ENCODE results near the gene BAK1. TPM values are rescaled to one million over a fixed set of nuclear protein-coding genes. Genes with fewer than 3 reads are reported as not detected.

The BAK1 gene
- 51.4 TPM for total RNA-seq (ENCODE audit: unreplicated experiment)
- long read RNA-seq, transcript BAK1-202 (6 exons, 2,136 nt): major isoform, 83 of 93 reads
- long read RNA-seq, partial matches to known transcripts: 2 of 93 reads
- long read RNA-seq, other reads (novel, unspliced or antisense): 8 of 93 reads

- peak; percentile 82 for DNase-seq (ENCODE audit: low spot score)
- no peaks in the 10 kb centered on the region for H3K27me3 Mint-ChIP-seq (ENCODE audit: unreplicated experiment)
- peaks cover 3% of the 10 kb centered on the region for H3K36me3 Mint-ChIP-seq (ENCODE audit: low read depth, unreplicated experiment)
- TF ChIP-seq CTCF (IDR thresholded peaks at IDR 0.05; ENCODE audit: unreplicated experiment): no peak
- peak within 1 kb of the TSS; percentile 83 for H3K4me3 Mint-ChIP-seq (ENCODE audit: unreplicated experiment)
- no peaks in the 10 kb centered on the region for H3K9me3 Mint-ChIP-seq (ENCODE audit: unreplicated experiment)
- H3K27ac Mint-ChIP-seq (ENCODE audit: unreplicated experiment): no peak within 1 kb of the TSS
- H3K4me1 Mint-ChIP-seq (ENCODE audit: unreplicated experiment): peaks cover 28% of the 10 kb centered on the region
These were observed at the start of gene BAK1 for GRCh38 chr6:33579828-33580714. TSS of gene BAK1 (minus strand) at chr6:33580276. CDS start at chr6:33577604, 2,672 bp downstream.

GRCh38 chr6:33628401-33628964, 48.4 kb upstream of the BAK1 start:
- Mint-ChIP-seq H3K9me3 (ENCODE audit: unreplicated experiment) (no peaks in the 10 kb centered on the region), H3K4me3 (ENCODE audit: unreplicated experiment) (no peak overlapping the region), H3K27ac (ENCODE audit: unreplicated experiment) (no peak overlapping the region), H3K36me3 (ENCODE audit: low read depth, unreplicated experiment) (peaks cover 14% of the 10 kb centered on the region), H3K4me1 (ENCODE audit: unreplicated experiment) (peaks cover 31% of the 10 kb centered on the region), H3K27me3 (ENCODE audit: unreplicated experiment) (peaks cover 15% of the 10 kb centered on the region)
- no peak for TF ChIP-seq CTCF (IDR thresholded peaks at IDR 0.05; ENCODE audit: unreplicated experiment)
- DNase-seq (ENCODE audit: low spot score): no peak

GRCh38 chr6:33627876-33628275, 47.8 kb upstream of the BAK1 start:
- no peak for DNase-seq (ENCODE audit: low spot score)
- H3K36me3 Mint-ChIP-seq (ENCODE audit: low read depth, unreplicated experiment): peaks cover 15% of the 10 kb centered on the region
- no peaks in the 10 kb centered on the region for H3K9me3 Mint-ChIP-seq (ENCODE audit: unreplicated experiment)
- TF ChIP-seq CTCF (IDR thresholded peaks at IDR 0.05; ENCODE audit: unreplicated experiment): no peak
- H3K4me1 Mint-ChIP-seq (ENCODE audit: unreplicated experiment): peaks cover 32% of the 10 kb centered on the region
- no peak overlapping the region for H3K4me3 Mint-ChIP-seq (ENCODE audit: unreplicated experiment)
- H3K27me3 Mint-ChIP-seq (ENCODE audit: unreplicated experiment): peaks cover 16% of the 10 kb centered on the region
- H3K27ac Mint-ChIP-seq (ENCODE audit: unreplicated experiment): no peak overlapping the region

GRCh38 chr6:33624856-33625255, 44.8 kb upstream of the BAK1 start:
- DNase-seq (ENCODE audit: low spot score): no peak
- peaks cover 18% of the 10 kb centered on the region for H3K27me3 Mint-ChIP-seq (ENCODE audit: unreplicated experiment)
- peaks cover 17% of the 10 kb centered on the region for H3K36me3 Mint-ChIP-seq (ENCODE audit: low read depth, unreplicated experiment)
- H3K4me3 Mint-ChIP-seq (ENCODE audit: unreplicated experiment): peak overlapping the region; percentile 93
- no peak overlapping the region for H3K27ac Mint-ChIP-seq (ENCODE audit: unreplicated experiment)
- H3K4me1 Mint-ChIP-seq (ENCODE audit: unreplicated experiment): peaks cover 31% of the 10 kb centered on the region
- TF ChIP-seq CTCF (IDR thresholded peaks at IDR 0.05; ENCODE audit: unreplicated experiment): no peak
- H3K9me3 Mint-ChIP-seq (ENCODE audit: unreplicated experiment): no peaks in the 10 kb centered on the region

All from endothelial cell (in vitro differentiated cells).